HEK293 (cell line): ENCODE measurements around the gene BAD.
A peak's percentile ranks its signal among the peaks of the same experiment; 100 is the strongest.

ENCODE experiments used
- CTCF ChIA-PET: fragments of 350-600 bp; formaldehyde crosslinking; extraction: SDS; loops from one replicate; lab custom pipeline; 2021; ENCODE audit warnings: antibody characterized with exemption; lab: Yijun Ruan, JAX
- POLR2A ChIA-PET: fragments of 300-600 bp; formaldehyde crosslinking; extraction: SDS; loops from one replicate; lab custom pipeline; 2020; ENCODE audit warnings: antibody characterized with exemption, inconsistent platforms; lab: Yijun Ruan, JAX
- H3K27ac ChIP-seq: fragments of 200-500 bp; sonication (Bioruptor generic); 2 replicates; pipeline ENCODE4 v1.5.1; 2014; ENCODE audit warnings: low read depth, low read length, control low read depth, inconsistent platforms; ENCODE audit errors: extremely low read depth
- H3K36me3 ChIP-seq, 2 experiments: fragments of 200-500 bp in 1 of 2; sonication (Bioruptor generic) in 1 of 2; 1 replicate in 1 of 2; 2 replicates in 1 of 2; pipeline ENCODE4 v1.5.1; 2014 to 2017; ENCODE audit warnings: inconsistent platforms in 2 of 2, low read length in 2 of 2; ENCODE audit not compliant: control insufficient read depth in 2 of 2, insufficient read depth in 1 of 2
- H3K4me1 ChIP-seq: fragments of 200-500 bp; sonication (Bioruptor generic); 2 replicates; pipeline ENCODE4 v1.5.1; 2014; ENCODE audit warnings: mild to moderate bottlenecking, low read length, inconsistent platforms; ENCODE audit not compliant: control insufficient read depth, insufficient read depth
- H3K4me3 ChIP-seq: 2 replicates; pipeline ENCODE4 v1.5.1; 2011; ENCODE audit warnings: low read depth, mild to moderate bottlenecking, control low read depth, low read length, moderate library complexity
- H3K9me3 ChIP-seq: fragments of 200-500 bp; sonication (Bioruptor generic); 2 replicates; pipeline ENCODE4 v1.5.1; 2014; ENCODE audit warnings: low read depth, low read length, inconsistent platforms; ENCODE audit not compliant: control insufficient read depth, insufficient read depth
- GLIS2 ChIP-seq: fragments of 450-650 bp; formaldehyde crosslinking; IDR thresholded peaks from 2 replicates; pipeline ENCODE4 v1.5.1; 2016; ENCODE audit warnings: missing biosample characterization, missing genetic modification characterization
- KLF1 ChIP-seq: fragments of 450-650 bp; formaldehyde crosslinking; IDR thresholded peaks from 2 replicates; pipeline ENCODE4 v1.5.1; 2016; ENCODE audit warnings: missing biosample characterization, missing genetic modification characterization
- OSR2 ChIP-seq: fragments of 450-650 bp; formaldehyde crosslinking; IDR thresholded peaks from 2 replicates; pipeline ENCODE4 v1.5.1; 2016; ENCODE audit warnings: missing biosample characterization, missing genetic modification characterization
- SETDB1 ChIP-seq: IDR thresholded peaks from one replicate; pipeline ENCODE4 v1.6.1; 2017; ENCODE audit warnings: mild to moderate bottlenecking, low read length, moderate library complexity, mixed read lengths; ENCODE audit not compliant: insufficient read length
- SP2 ChIP-seq: fragments of 450-650 bp; formaldehyde crosslinking; IDR thresholded peaks from 2 replicates; pipeline ENCODE4 v1.5.1; 2016; ENCODE audit warnings: missing biosample characterization, missing genetic modification characterization
- SP3 ChIP-seq: fragments of 450-650 bp; formaldehyde crosslinking; IDR thresholded peaks from 2 replicates; pipeline ENCODE4 v1.5.1; 2016; ENCODE audit warnings: missing biosample characterization, missing genetic modification characterization
- TRIM28 ChIP-seq: IDR thresholded peaks from 2 replicates; pipeline ENCODE4 v1.6.1; 2011; ENCODE audit warnings: low read length, control low read depth, borderline replicate concordance
- WT1 ChIP-seq: fragments of 450-650 bp; formaldehyde crosslinking; IDR thresholded peaks from 2 replicates; pipeline ENCODE4 v1.5.1; 2016; ENCODE audit warnings: missing biosample characterization, missing genetic modification characterization
- ZNF174 ChIP-seq: fragments of 450-650 bp; formaldehyde crosslinking; IDR thresholded peaks from 2 replicates; pipeline ENCODE4 v1.5.0; 2017; ENCODE audit warnings: missing biosample characterization, mild to moderate bottlenecking, missing genetic modification characterization
- ZNF214 ChIP-seq: fragments of 450-650 bp; formaldehyde crosslinking; IDR thresholded peaks from 2 replicates; pipeline ENCODE4 v1.5.1; 2017; ENCODE audit warnings: missing biosample characterization, mild to moderate bottlenecking, missing genetic modification characterization, borderline replicate concordance
- ZNF24 ChIP-seq: fragments of 450-650 bp; formaldehyde crosslinking; IDR thresholded peaks from 2 replicates; pipeline ENCODE4 v1.5.1; 2016; ENCODE audit warnings: missing biosample characterization, missing genetic modification characterization
- ZNF350 ChIP-seq: fragments of 450-650 bp; formaldehyde crosslinking; IDR thresholded peaks from 2 replicates; pipeline ENCODE4 v1.5.0; 2017; ENCODE audit warnings: missing biosample characterization, mild to moderate bottlenecking, missing genetic modification characterization
- ZNF394 ChIP-seq: fragments of 450-650 bp; formaldehyde crosslinking; IDR thresholded peaks from 2 replicates; pipeline ENCODE4 v1.5.1; 2016; ENCODE audit warnings: missing biosample characterization, missing genetic modification characterization, mild to moderate bottlenecking, moderate library complexity, borderline replicate concordance
- ZNF501 ChIP-seq: fragments of 450-650 bp; formaldehyde crosslinking; IDR thresholded peaks from 2 replicates; pipeline ENCODE4 v1.5.1; 2016; ENCODE audit warnings: missing biosample characterization, missing genetic modification characterization
- ZNF623 ChIP-seq: fragments of 450-650 bp; formaldehyde crosslinking; IDR thresholded peaks from 2 replicates; pipeline ENCODE4 v1.5.1; 2016; ENCODE audit warnings: missing biosample characterization, missing genetic modification characterization
- ZNF624 ChIP-seq: fragments of 450-650 bp; formaldehyde crosslinking; IDR thresholded peaks from 2 replicates; pipeline ENCODE4 v1.5.1; 2017; ENCODE audit warnings: missing biosample characterization, missing genetic modification characterization
- ZNF629 ChIP-seq: fragments of 450-650 bp; formaldehyde crosslinking; IDR thresholded peaks from 2 replicates; pipeline ENCODE4 v1.5.1; 2017; ENCODE audit warnings: missing biosample characterization, missing genetic modification characterization
- ZNF654 ChIP-seq: fragments of 450-650 bp; formaldehyde crosslinking; IDR thresholded peaks from 2 replicates; pipeline ENCODE4 v1.5.1; 2016; ENCODE audit warnings: low read depth, missing biosample characterization, missing genetic modification characterization
- ZNF76 ChIP-seq: fragments of 450-650 bp; formaldehyde crosslinking; IDR thresholded peaks from 2 replicates; pipeline ENCODE4; 2016; ENCODE audit warnings: low read depth, missing biosample characterization, missing genetic modification characterization, borderline replicate concordance
- ZNF830 ChIP-seq: fragments of 450-650 bp; IDR thresholded peaks from 2 replicates; pipeline ENCODE4 v1.5.0; 2018; ENCODE audit warnings: missing biosample characterization, missing genetic modification characterization, low read depth, mild to moderate bottlenecking, moderate library complexity
- ZXDB ChIP-seq: fragments of 450-650 bp; formaldehyde crosslinking; IDR thresholded peaks from 2 replicates; pipeline ENCODE4 v1.5.1; 2016; ENCODE audit warnings: missing biosample characterization, missing genetic modification characterization
- TF ChIP-seq, protein P1 (sequence below): fragments of 450-650 bp; formaldehyde crosslinking; conservative IDR thresholded peaks from 2 replicates; pipeline ENCODE4 v1.5.1; 2016; ENCODE audit warnings: low read depth, missing biosample characterization, missing genetic modification characterization
- TF ChIP-seq, protein P2 (sequence below): fragments of 450-650 bp; formaldehyde crosslinking; IDR thresholded peaks from 2 replicates; pipeline ENCODE4 v1.5.1; 2016; ENCODE audit warnings: missing biosample characterization, missing genetic modification characterization
- TF ChIP-seq, protein P3 (sequence below): fragments of 450-650 bp; formaldehyde crosslinking; IDR thresholded peaks from 2 replicates; pipeline ENCODE4 v1.5.1; 2016; ENCODE audit warnings: missing biosample characterization, missing genetic modification characterization
- TF ChIP-seq, protein P4 (sequence below): fragments of 450-650 bp; formaldehyde crosslinking; IDR thresholded peaks from 2 replicates; pipeline ENCODE4 v1.5.1; 2016; ENCODE audit warnings: missing biosample characterization, missing genetic modification characterization

BAD gene

DNA sequence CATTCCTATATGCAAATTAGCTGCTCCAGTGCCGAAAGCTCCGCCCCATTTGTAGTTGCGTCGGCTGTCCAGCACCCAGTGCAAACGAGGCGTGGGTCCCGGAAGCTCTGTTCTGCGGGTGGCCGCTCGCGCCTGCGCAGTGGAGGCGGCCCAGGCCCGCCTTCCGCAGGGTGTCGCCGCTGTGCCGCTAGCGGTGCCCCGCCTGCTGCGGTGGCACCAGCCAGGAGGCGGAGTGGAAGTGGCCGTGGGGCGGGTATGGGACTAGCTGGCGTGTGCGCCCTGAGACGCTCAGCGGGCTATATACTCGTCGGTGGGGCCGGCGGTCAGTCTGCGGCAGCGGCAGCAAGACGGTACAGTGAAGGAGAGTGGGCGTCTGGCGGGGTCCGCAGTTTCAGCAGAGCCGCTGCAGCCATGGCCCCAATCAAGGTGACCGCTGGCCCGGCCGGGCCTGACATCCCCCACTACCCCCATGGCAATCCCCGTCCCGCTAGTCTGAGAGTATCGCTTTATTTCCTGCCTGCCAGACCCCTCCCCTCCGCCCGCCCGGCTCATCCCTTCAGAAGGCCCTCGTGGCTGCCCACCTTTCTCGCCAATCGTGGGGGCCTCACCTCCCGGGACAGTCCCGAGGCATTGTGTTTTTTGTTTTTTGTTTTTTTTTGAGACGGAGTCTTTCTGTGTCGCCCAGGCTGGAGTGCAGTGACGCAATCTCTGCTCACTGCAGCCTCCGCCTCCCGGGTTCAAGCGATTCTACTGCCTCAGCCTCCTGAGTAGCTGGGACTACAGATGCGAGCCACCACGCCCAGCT lies 33.7 kb upstream of the BAD start, which contains the start of gene PRDX5 (continued):
- TF ChIP-seq, protein P1, sequence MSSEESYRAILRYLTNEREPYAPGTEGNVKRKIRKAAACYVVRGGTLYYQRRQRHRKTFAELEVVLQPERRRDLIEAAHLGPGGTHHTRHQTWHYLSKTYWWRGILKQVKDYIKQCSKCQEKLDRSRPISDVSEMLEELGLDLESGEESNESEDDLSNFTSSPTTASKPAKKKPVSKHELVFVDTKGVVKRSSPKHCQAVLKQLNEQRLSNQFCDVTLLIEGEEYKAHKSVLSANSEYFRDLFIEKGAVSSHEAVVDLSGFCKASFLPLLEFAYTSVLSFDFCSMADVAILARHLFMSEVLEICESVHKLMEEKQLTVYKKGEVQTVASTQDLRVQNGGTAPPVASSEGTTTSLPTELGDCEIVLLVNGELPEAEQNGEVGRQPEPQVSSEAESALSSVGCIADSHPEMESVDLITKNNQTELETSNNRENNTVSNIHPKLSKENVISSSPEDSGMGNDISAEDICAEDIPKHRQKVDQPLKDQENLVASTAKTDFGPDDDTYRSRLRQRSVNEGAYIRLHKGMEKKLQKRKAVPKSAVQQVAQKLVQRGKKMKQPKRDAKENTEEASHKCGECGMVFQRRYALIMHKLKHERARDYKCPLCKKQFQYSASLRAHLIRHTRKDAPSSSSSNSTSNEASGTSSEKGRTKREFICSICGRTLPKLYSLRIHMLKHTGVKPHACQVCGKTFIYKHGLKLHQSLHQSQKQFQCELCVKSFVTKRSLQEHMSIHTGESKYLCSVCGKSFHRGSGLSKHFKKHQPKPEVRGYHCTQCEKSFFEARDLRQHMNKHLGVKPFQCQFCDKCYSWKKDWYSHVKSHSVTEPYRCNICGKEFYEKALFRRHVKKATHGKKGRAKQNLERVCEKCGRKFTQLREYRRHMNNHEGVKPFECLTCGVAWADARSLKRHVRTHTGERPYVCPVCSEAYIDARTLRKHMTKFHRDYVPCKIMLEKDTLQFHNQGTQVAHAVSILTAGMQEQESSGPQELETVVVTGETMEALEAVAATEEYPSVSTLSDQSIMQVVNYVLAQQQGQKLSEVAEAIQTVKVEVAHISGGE = no peak
- TF ChIP-seq ZNF214 (tag by site-specific recombination) (no peak), ZNF623 (tag by site-specific recombination) (no peak), SETDB1 (no peak), ZNF174 (tag by site-specific recombination) (no peak), KLF1 (tag by site-specific recombination) (peak; percentile 43; the same call in 1 of the 2 replicates), ZNF624 (tag by site-specific recombination) (no peak)

DNA sequence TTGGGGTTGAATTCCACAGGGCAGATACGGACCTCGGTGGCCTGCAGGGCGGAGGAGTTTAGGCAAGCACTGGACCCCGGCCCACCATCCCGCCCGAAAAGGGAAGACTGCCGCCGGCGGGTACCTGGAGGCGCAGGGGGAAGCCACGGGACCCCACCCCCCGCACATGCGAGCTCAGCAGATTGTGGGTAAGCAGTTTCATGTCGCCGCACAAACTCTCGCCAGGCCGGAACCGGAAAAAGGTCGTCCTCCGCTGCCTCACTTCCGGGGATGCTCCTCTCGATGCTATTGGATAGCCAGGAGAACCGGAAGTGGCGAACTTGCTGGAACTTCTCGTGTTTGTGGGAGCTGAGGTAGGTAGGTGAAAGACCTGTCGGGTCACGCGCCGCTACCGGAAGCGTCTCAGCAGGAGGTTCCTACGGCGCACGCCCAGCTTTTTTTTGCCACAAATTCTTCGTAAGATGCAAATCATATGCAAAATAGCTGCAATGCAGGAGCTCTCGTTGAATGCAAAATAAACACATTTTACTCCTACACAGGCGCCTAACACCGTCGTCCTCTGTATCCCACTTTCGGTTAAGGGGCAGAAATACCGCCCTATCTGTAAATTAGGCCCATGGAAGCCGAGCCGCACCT lies 33.0 kb upstream of the BAD start, which contains the start of gene TRMT112:
Gene TRMT112 (minus strand): TSS at position 235 of the 636 bp plus-strand sequence. CDS start 33 bp downstream, at position 202.
- Histone ChIP-seq H3K36me3 (peaks cover 0 to 58% of the 10 kb centered on the region in 2 experiments; a peak in 1 of 3 replicates), H3K4me3 (peak within 1 kb of the TSS; percentile 90), H3K27ac (peak within 1 kb of the TSS; percentile 88), H3K9me3 (no peaks in the 10 kb centered on the region), H3K4me1 (no peaks in the 10 kb centered on the region)
- ChIA-PET POLR2A (interaction anchor here (0.6 to 4.0 kb wide), 34 partner anchors 8 to 136 kb away, joined by 3 to 43 read pairs (median 4); partner anchors contain the start of genes BAD, ESRRA, FKBP2 and PPP1R14B), CTCF (interaction anchor here (0.6 to 5.0 kb wide), 27 partner anchors 10 to 1645 kb away, joined by 3 to 85 read pairs (median 4); partner anchors contain the start of genes CCDC88B and LBHD1)
- TF ChIP-seq, protein P2, sequence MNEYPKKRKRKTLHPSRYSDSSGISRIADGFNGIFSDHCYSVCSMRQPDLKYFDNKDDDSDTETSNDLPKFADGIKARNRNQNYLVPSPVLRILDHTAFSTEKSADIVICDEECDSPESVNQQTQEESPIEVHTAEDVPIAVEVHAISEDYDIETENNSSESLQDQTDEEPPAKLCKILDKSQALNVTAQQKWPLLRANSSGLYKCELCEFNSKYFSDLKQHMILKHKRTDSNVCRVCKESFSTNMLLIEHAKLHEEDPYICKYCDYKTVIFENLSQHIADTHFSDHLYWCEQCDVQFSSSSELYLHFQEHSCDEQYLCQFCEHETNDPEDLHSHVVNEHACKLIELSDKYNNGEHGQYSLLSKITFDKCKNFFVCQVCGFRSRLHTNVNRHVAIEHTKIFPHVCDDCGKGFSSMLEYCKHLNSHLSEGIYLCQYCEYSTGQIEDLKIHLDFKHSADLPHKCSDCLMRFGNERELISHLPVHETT (tag by site-specific recombination) = peak; percentile 56; the same call in 1 of the 2 replicates
- TF ChIP-seq, protein P3, sequence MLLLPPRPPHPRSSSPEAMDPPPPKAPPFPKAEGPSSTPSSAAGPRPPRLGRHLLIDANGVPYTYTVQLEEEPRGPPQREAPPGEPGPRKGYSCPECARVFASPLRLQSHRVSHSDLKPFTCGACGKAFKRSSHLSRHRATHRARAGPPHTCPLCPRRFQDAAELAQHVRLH (tag by site-specific recombination) = peak; percentile 97
- TF ChIP-seq SP3 (peak; percentile 48; the same call in 1 of the 2 replicates), ZNF350 (tag by site-specific recombination) (no peak; the same call in 1 of the 2 replicates), ZNF76 (tag by site-specific recombination) (peak; percentile 90), ZNF24 (tag by site-specific recombination) (peak; percentile 52; the same call in 1 of the 2 replicates), ZNF830 (no peak), ZNF654 (tag by site-specific recombination) (no peak), ZNF501 (tag by site-specific recombination) (peak; percentile 77; the same call in 1 of the 2 replicates), SP2 (tag by site-specific recombination) (peak; percentile 87), ZXDB (tag by site-specific recombination) (peak; percentile 58), WT1 (no peak), GLIS2 (tag by site-specific recombination) (peak; percentile 50; the same call in 1 of the 2 replicates), TRIM28 (peak; percentile 37; the same call in 1 of the 2 replicates), ZNF394 (tag by site-specific recombination) (peak; percentile 82; the same call in 1 of the 2 replicates), ZNF629 (tag by site-specific recombination) (peak; percentile 83), OSR2 (tag by site-specific recombination) (peak; percentile 70)
- TF ChIP-seq, protein P4, sequence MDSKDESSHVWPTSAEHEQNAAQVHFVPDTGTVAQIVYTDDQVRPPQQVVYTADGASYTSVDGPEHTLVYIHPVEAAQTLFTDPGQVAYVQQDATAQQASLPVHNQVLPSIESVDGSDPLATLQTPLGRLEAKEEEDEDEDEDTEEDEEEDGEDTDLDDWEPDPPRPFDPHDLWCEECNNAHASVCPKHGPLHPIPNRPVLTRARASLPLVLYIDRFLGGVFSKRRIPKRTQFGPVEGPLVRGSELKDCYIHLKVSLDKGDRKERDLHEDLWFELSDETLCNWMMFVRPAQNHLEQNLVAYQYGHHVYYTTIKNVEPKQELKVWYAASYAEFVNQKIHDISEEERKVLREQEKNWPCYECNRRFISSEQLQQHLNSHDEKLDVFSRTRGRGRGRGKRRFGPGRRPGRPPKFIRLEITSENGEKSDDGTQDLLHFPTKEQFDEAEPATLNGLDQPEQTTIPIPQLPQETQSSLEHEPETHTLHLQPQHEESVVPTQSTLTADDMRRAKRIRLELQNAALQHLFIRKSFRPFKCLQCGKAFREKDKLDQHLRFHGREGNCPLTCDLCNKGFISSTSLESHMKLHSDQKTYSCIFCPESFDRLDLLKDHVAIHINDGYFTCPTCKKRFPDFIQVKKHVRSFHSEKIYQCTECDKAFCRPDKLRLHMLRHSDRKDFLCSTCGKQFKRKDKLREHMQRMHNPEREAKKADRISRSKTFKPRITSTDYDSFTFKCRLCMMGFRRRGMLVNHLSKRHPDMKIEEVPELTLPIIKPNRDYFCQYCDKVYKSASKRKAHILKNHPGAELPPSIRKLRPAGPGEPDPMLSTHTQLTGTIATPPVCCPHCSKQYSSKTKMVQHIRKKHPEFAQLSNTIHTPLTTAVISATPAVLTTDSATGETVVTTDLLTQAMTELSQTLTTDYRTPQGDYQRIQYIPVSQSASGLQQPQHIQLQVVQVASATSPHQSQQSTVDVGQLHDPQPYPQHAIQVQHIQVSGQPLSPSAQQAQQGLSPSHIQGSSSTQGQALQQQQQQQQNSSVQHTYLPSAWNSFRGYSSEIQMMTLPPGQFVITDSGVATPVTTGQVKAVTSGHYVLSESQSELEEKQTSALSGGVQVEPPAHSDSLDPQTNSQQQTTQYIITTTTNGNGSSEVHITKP (tag by site-specific recombination) = 0 out of 2 replicates have a peak, but pooled peaks have one; percentile 57
